Hepatocyte (in vitro differentiated cells): ENCODE measurements around the gene RAB3IP.

ENCODE experiments used
- CTCF ChIP-seq: fragments of 200-600 bp; sonication (generic); IDR thresholded peaks from 2 replicates; pipeline ENCODE4 v1.5.1; 2016; ENCODE audit warnings: antibody characterized with exemption, mild to moderate bottlenecking; ENCODE audit not compliant: poor library complexity
- EZH2 ChIP-seq: fragments of 200-600 bp; sonication (generic); IDR thresholded peaks from 2 replicates; pipeline ENCODE4 v1.6.1; 2016; ENCODE audit warnings: antibody characterized with exemption, mild to moderate bottlenecking, borderline replicate concordance
- EZH2phosphoT487 ChIP-seq: fragments of 200-600 bp; sonication (generic); IDR thresholded peaks from one replicate; pipeline ENCODE4 v1.6.1; 2018; ENCODE audit warnings: antibody characterized with exemption, mild to moderate bottlenecking, low read depth, moderate library complexity; ENCODE audit not compliant: unreplicated experiment, severe bottlenecking

GRCh38 chr12:69851976-69852375 lies 113.3 kb downstream of the RAB3IP start:
- no peak for TF ChIP-seq EZH2phosphoT487
- no peak for TF ChIP-seq CTCF
- no peak for TF ChIP-seq EZH2
